Measurements from ENCODE around the gene NKTR. TPM values are rescaled to one million over a fixed set of nuclear protein-coding genes. Genes with fewer than 3 reads are reported as not detected.
"Not testable (repeated sequence)": the region's sequence is repeated elsewhere in the genome, so short reads cannot be mapped to it uniquely, and the experiment has no call there.

Gene NKTR
- total RNA-seq (100 to 1,000 TPM in 1 of 7 donors, 10 to 100 TPM in 6; 68.6 to 114 (median 89.7) TPM), polyA plus RNA-seq (10 to 100 TPM; 26.2 to 61.5 TPM)
- long read RNA-seq, donor 1, transcript NKTR-205 (2 exons, 2,134 nt) = major isoform, 9 of 142 reads
- long read RNA-seq, donor 1, partial matches to known transcripts = 75 of 142 reads
- long read RNA-seq, donor 1, other reads (novel, unspliced or antisense) = 54 of 142 reads
- long read RNA-seq, donor 2, full-length matches to known transcripts = 10 of 32 reads
- long read RNA-seq, donor 2, partial matches to known transcripts = 22 of 32 reads
- long read RNA-seq, donor 2, other reads (novel, unspliced or antisense) = 0 of 32 reads
- long read RNA-seq, donor 3, full-length matches to known transcripts = 7 of 37 reads
- long read RNA-seq, donor 3, partial matches to known transcripts = 9 of 37 reads
- long read RNA-seq, donor 3, other reads (novel, unspliced or antisense) = 21 of 37 reads

DNA sequence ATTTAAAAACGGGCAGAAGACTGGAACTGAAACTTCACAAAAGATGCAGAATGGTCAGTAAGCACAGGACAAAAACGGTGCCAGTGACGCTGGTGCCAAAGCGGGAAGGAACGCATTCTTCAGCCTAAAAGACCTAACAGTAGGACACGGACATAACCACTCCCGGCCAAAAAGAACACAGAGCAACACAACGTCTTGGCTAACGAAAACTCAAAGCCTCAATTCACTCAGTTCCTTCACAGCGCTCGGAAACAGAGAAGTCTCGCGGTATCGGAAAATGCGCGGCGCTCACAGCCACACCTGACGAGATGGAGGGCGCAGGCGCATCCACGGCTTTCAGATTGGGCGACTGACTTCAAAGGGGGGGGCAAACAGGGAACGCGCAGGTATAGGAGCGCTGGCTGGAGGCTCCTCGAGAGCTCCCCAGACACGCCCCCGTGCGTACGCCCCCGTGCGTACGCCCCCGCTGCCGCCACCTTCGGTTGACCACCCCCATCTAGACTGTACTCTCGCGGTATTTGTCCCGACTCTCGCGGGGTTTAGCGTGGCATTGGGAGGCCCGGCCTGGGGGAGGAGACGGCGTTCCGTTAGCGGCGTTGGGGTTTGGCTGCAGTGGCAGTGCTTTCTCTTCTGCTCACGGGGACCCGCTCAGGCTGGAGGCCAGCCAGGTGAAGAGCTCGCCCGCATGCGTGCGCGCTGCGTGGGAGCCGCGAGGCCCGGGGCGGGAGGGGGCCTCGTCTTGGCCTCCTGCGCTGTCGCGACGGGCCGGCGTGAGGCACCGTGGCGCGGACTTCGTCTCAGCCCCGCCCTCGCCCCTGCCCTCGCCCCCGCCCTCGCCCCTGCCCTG lies at the start of gene NKTR:
Gene NKTR, plus strand, starts transcription at position 576 of the 847 bp plus-strand sequence. CDS start 321 bp downstream, outside the sequence.
- Histone ChIP-seq H3K36me3 (no peaks in the 10 kb centered on the region), H3K4me1 (ENCODE audit: insufficient read depth) (peaks cover 5% of the 10 kb centered on the region), H3K9me3 (no peaks in the 10 kb centered on the region), H3K27ac (peak within 1 kb of the TSS; percentile 92 to 95), H3K4me3 (peak within 1 kb of the TSS; percentile 78), H3K27me3 (no peaks in the 10 kb centered on the region)
- WGBS, 3 donors = 0 to 1% (median 0%) methylated on average over 52 to 76 of the region's 76 CpGs
- TF ChIP-seq POLR2A (IDR thresholded peaks at IDR 0.05) = peak; percentile 74
- no peak for TF ChIP-seq CTCF (IDR thresholded peaks at IDR 0.05)
- peak; percentile 98 to 99 (median 99) for DNase-seq
- intact Hi-C loops (cut with DNase I) = loop anchor here in 1 of 4 donors (5.0 kb wide), 1 partner anchor 52 kb away; the partner anchor contains the start of gene ZBTB47

DNA sequence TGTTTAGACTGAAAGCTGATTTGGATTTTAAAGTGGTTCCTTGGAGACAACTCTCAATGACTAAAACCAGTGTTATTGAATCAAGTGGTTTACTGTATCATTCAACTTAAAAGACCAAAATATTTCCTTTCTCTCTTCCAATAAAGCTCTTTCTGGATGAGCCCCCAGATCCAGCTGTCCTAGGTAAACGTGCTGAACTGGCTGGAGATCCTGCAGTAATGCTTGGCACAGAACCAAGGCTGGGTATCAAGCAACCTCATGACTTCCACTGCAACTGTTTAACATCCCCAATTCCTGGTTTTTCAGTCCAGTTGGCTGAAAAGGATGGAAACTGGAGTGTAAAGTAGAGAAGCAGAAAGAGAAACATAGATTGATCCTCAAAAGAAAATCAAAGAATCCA lies 47.7 kb upstream of the NKTR start:
- Histone ChIP-seq H3K9me3 (no peaks in the 10 kb centered on the region), H3K4me1 (ENCODE audit: insufficient read depth) (no peaks in the 10 kb centered on the region), H3K36me3 (no peaks in the 10 kb centered on the region), H3K4me3 (no peak overlapping the region), H3K27me3 (no peaks in the 10 kb centered on the region), H3K27ac (no peak overlapping the region)
- intact Hi-C loops (cut with DNase I) = no loop called here
- DNase-seq = no peak
- WGBS, 3 donors = 9 to 11% (median 9%) methylated on average over 1 of the region's 1 CpG
- no peak for TF ChIP-seq POLR2A (IDR thresholded peaks at IDR 0.05)

GRCh38 chr3:42556089-42556632 lies 44.3 kb upstream of the NKTR start:
- Histone ChIP-seq H3K36me3 (no peaks in the 10 kb centered on the region), H3K9me3 (no peaks in the 10 kb centered on the region), H3K4me3 (no peak overlapping the region), H3K27me3 (no peaks in the 10 kb centered on the region), H3K27ac (no peak overlapping the region), H3K4me1 (ENCODE audit: insufficient read depth) (no peaks in the 10 kb centered on the region)
- no peak for TF ChIP-seq EP300 (IDR thresholded peaks at IDR 0.05)
- TF ChIP-seq POLR2A (IDR thresholded peaks at IDR 0.05) = no peak
- intact Hi-C loops (cut with DNase I) = no loop called here
- DNase-seq = no peak
- WGBS, 3 donors = 79 to 83% (median 82%) methylated on average over 3 of the region's 3 CpGs

DNA sequence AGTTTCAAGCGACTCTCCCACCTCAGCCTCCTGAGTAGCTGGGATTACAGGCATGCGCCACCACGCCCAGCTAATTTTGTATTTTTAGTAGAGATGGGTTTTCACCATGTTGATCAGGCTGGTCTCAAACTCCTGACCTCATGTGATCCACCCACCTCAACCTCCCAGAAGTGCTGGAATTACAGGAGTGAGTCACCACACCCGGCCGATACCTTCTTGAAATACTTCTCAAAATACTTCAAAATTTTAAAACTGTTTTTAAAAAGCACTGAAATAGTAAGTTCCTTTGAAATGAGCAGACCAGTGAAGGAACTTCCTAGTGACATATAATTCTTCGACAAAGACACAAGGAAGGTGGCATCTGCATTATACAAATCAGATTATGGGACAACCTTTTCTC lies 43.7 kb upstream of the NKTR start:
- H3K27me3 ChIP-seq; H3K9me3 ChIP-seq; H3K4me1 ChIP-seq (ENCODE audit: insufficient read depth); H3K36me3 ChIP-seq; H3K27ac ChIP-seq; intact Hi-C loops (cut with DNase I); DNase-seq; H3K4me3 ChIP-seq: not testable (repeated sequence)
- 95 to 97% (median 95%) methylated on average over 6 of the region's 6 CpGs for WGBS, 3 donors

- Histone ChIP-seq H3K27me3 (no peaks in the 10 kb centered on the region), H3K4me1 (ENCODE audit: insufficient read depth) (peaks cover 2% of the 10 kb centered on the region), H3K4me3 (no peak overlapping the region), H3K36me3 (no peaks in the 10 kb centered on the region), H3K9me3 (no peaks in the 10 kb centered on the region), H3K27ac (no peak overlapping the region)
- DNase-seq = no peak
- TF ChIP-seq CTCF (IDR thresholded peaks at IDR 0.05) = no peak
- TF ChIP-seq POLR2A (IDR thresholded peaks at IDR 0.05) = no peak
- TF ChIP-seq EP300 (IDR thresholded peaks at IDR 0.05) = no peak
- intact Hi-C loops (cut with DNase I) = no loop called here
Measured at GRCh38 chr3:42557854-42558253, 42.6 kb upstream of the NKTR start.
